Testis (tissue), 2 donors: ENCODE measurements around the gene B3GLCT.

Experiments used
- CTCF ChIP-seq, 3 experiments: fragments of 450-650 bp in 2 of 3; fragments of 200-600 bp in 1 of 3; sonication (generic) in 1 of 3; IDR thresholded peaks; one replicate each; pipeline ENCODE4 v1.5.1; 2016 to 2019; ENCODE audit warnings: antibody characterized with exemption in 3 of 3, mild to moderate bottlenecking in 2 of 3, moderate library complexity in 1 of 3
- POLR2A ChIP-seq: fragments of 450-650 bp; IDR thresholded peaks from one replicate; pipeline ENCODE4 v1.6.1; 2017; ENCODE audit warnings: antibody characterized with exemption, mild to moderate bottlenecking, moderate library complexity

GRCh38 chr13:31346891-31347290, 147.1 kb downstream of the B3GLCT start:
- TF ChIP-seq POLR2A = no peak
- TF ChIP-seq CTCF (IDR thresholded peaks at IDR 0.05) = no peak
